Endothelial cell of umbilical vein (primary cell): ENCODE measurements around the gene HSPA12A. TPM values are rescaled to one million over a fixed set of nuclear protein-coding genes. Genes with fewer than 3 reads are reported as not detected.

Experiments used
- BruUV-seq: library from RNA; stranded (reverse); fragments of 400-500 nt; replicated peaks from 2 replicates; lab custom pipeline; 2021; lab: Mats Ljungman, UMichigan
- CTCF ChIA-PET: fragments of 300-600, 350-600 bp; sonication (Branson Sonifier 250); formaldehyde crosslinking; loops from one replicate; lab custom pipeline; 2021; ENCODE audit warnings: antibody characterized with exemption, inconsistent platforms; lab: Charles Lee
- POLR2A ChIA-PET: fragments of 300-600, 350-600 bp; sonication (Branson Sonifier 250); formaldehyde crosslinking; loops from one replicate; lab custom pipeline; 2021; ENCODE audit warnings: antibody characterized with exemption, inconsistent platforms; lab: Charles Lee
- DNase-seq: peaks from one replicate; pipeline ENCODE4 v3.0.0-alpha.2; 2011; ENCODE audit warnings: low read depth, low spot score
- FAIRE-seq: peaks from 2 replicates; lab custom pipeline; 2011; peaks lifted over from hg19 to GRCh38; lab: Jason Lieb, UNC
- H2AFZ ChIP-seq: 2 replicates; pipeline ENCODE4 v1.6.0; 2012; ENCODE audit warnings: low read depth, low read length, control low read depth, inconsistent platforms
- H3K27ac ChIP-seq: 2 replicates; pipeline ENCODE4 v1.5.1; 2011; ENCODE audit warnings: low read depth, mild to moderate bottlenecking, control low read depth, low read length, moderate library complexity; ENCODE audit not compliant: insufficient read depth
- H3K27me3 ChIP-seq, 2 experiments: 2 replicates each; pipeline versions ENCODE4 v1.6.0 to v1.6.1; 2011; ENCODE audit warnings: low read length in 2 of 2, mixed read lengths in 1 of 2; ENCODE audit not compliant: control insufficient read depth in 2 of 2, insufficient read depth in 2 of 2
- H3K36me3 ChIP-seq, 2 experiments: 2 replicates in 1 of 2; 3 replicates in 1 of 2; pipeline ENCODE4 v1.5.1; 2011; ENCODE audit warnings: low read length in 2 of 2, mild to moderate bottlenecking in 1 of 2, moderate library complexity in 1 of 2; ENCODE audit not compliant: control insufficient read depth in 2 of 2, insufficient read depth in 2 of 2; ENCODE audit errors: extremely low read depth in 1 of 2
- H3K4me1 ChIP-seq: 3 replicates; pipeline ENCODE4 v1.5.1; 2011; ENCODE audit warnings: mild to moderate bottlenecking, low read length; ENCODE audit not compliant: control insufficient read depth, insufficient read depth; ENCODE audit errors: extremely low read depth
- H3K4me2 ChIP-seq: 2 replicates; pipeline ENCODE4 v1.6.1; 2011; ENCODE audit warnings: low read length, control low read depth, mixed read lengths; ENCODE audit not compliant: insufficient read depth
- H3K4me3 ChIP-seq, 3 experiments: fragments of 200-600 bp in 1 of 3; sonication (generic), shearing (Covaris generic) in 1 of 3; replicated peaks in 1 of 3; 2 replicates each; pipeline ENCODE4 v1.5.1; 2011 to 2016; ENCODE audit warnings: control low read depth in 3 of 3, low read length in 3 of 3, mild to moderate bottlenecking in 2 of 3, inconsistent platforms in 1 of 3, low read depth in 1 of 3, moderate library complexity in 1 of 3; ENCODE audit not compliant: insufficient read depth in 1 of 3
- H3K79me2 ChIP-seq: 2 replicates; pipeline ENCODE4 v1.6.0; 2012; ENCODE audit warnings: low read length, inconsistent platforms; ENCODE audit not compliant: control insufficient read depth, insufficient read depth
- H3K9ac ChIP-seq: replicated peaks from 2 replicates; pipeline ENCODE3; 2011; ENCODE audit warnings: low read length, control low read depth; ENCODE audit not compliant: insufficient read depth; ENCODE audit errors: extremely low read depth
- H3K9me1 ChIP-seq: replicated peaks from 3 replicates; pipeline ENCODE4 v1.6.0; 2011; ENCODE audit warnings: mild to moderate bottlenecking, low read length; ENCODE audit not compliant: control insufficient read depth, insufficient read depth; ENCODE audit errors: extremely low read depth
- H3K9me3 ChIP-seq: replicated peaks from 2 replicates; pipeline ENCODE4 v1.5.1; 2012; ENCODE audit warnings: low read length, inconsistent platforms; ENCODE audit not compliant: control insufficient read depth, insufficient read depth
- H4K20me1 ChIP-seq: replicated peaks from 2 replicates; pipeline ENCODE3; 2011; ENCODE audit warnings: mild to moderate bottlenecking, low read length; ENCODE audit not compliant: control insufficient read depth, insufficient read depth; ENCODE audit errors: extremely low read depth
- CTCF ChIP-seq, 2 donors: IDR thresholded peaks; 1 replicate in 1 of 2; 2 replicates in 1 of 2; pipeline ENCODE4 v1.5.1; 2011; ENCODE audit warnings: low read length in 2 of 2, mild to moderate bottlenecking in 2 of 2, moderate library complexity in 2 of 2, control low read depth in 1 of 2, inconsistent platforms in 1 of 2, low read depth in 1 of 2; ENCODE audit not compliant: insufficient read depth in 1 of 2; ENCODE audit errors: extremely low read depth in 1 of 2
- EZH2 ChIP-seq: IDR thresholded peaks from 2 replicates; pipeline ENCODE4 v1.6.1; 2012; ENCODE audit warnings: borderline replicate concordance, low read depth, mild to moderate bottlenecking, moderate library complexity, low read length, inconsistent platforms; ENCODE audit not compliant: severe bottlenecking
- FOS ChIP-seq: IDR thresholded peaks from 2 replicates; pipeline ENCODE4 v1.6.1; 2011; ENCODE audit warnings: mild to moderate bottlenecking, low read length, moderate library complexity, borderline replicate concordance; ENCODE audit not compliant: insufficient read depth
- GATA2 ChIP-seq: IDR thresholded peaks from 2 replicates; pipeline ENCODE4 v1.7.0; 2011; ENCODE audit warnings: low read depth, mild to moderate bottlenecking, moderate library complexity, mixed read lengths, low read length; ENCODE audit not compliant: insufficient read length, insufficient read depth
- JUN ChIP-seq: IDR thresholded peaks from 2 replicates; pipeline ENCODE4 v1.6.1; 2011; ENCODE audit warnings: borderline replicate concordance, low read depth; ENCODE audit not compliant: insufficient read length, insufficient read depth
- MAX ChIP-seq: IDR thresholded peaks from 2 replicates; pipeline ENCODE4 v1.6.1; 2011; ENCODE audit not compliant: insufficient read depth, insufficient read length
- MYC ChIP-seq: IDR thresholded peaks from one replicate; pipeline ENCODE4 v1.6.1; 2011; ENCODE audit warnings: mild to moderate bottlenecking, low read depth, low read length
- POLR2A ChIP-seq: IDR thresholded peaks from 2 replicates; pipeline ENCODE4 v1.6.1; 2012; ENCODE audit warnings: low read depth, mild to moderate bottlenecking, control low read depth, low read length
- POLR2AphosphoS5 ChIP-seq: IDR thresholded peaks from 2 replicates; pipeline ENCODE4 v1.6.1; 2012; ENCODE audit warnings: low read depth, mild to moderate bottlenecking, control low read depth, low read length, moderate library complexity; ENCODE audit not compliant: insufficient read depth
- dilution Hi-C: fragments of 300-500 bp; cut with MboI; formaldehyde crosslinking; loops from one replicate; pipeline ENCODE4 v1.15.0; 2019; ENCODE audit warnings: low sequenced_read_pairs; ENCODE audit not compliant: extremely low pct_ligation_motif_present
- intact Hi-C: fragments of 100-400 bp; cut with micrococcal nuclease; formaldehyde crosslinking; loops from one replicate; pipeline ENCODE4 v1.10.0; 2022
- polyA plus RNA-seq, 4 experiments: library from polyadenylated mRNA; depleted of rRNA in 3 of 4; stranded (reverse) in 3 of 4; unstranded in 1 of 4; fragments of >200 nt; gene quantifications; 2 replicates each; pipeline versions ENCODE4 v1.2.1 to v1.2.3, GENCODE V29; 2011 to 2012; ENCODE audit warnings: missing spikeins in 1 of 4
- total RNA-seq: library from RNA; stranded (reverse); gene quantifications from 2 replicates; pipeline ENCODE4 v1.2.3, GENCODE V29; 2021

Gene HSPA12A
- total and polyA plus RNA-seq, 2 donors (not counting 3 experiments of a cell fraction or from before 2014, with no cell fraction given) = 0.22 to 0.29 TPM

GRCh38 chr10:116769368-116769767, 27.0 kb upstream of the HSPA12A start:
- intact Hi-C loops = no loop called here
- Histone ChIP-seq H3K9me1 (no peaks in the 10 kb centered on the region), H3K4me1 (no peaks in the 10 kb centered on the region), H2AFZ (no peak overlapping the region), H3K27me3 (no peaks in the 10 kb centered on the region), H4K20me1 (no peaks in the 10 kb centered on the region), H3K4me3 (no peak overlapping the region), H3K9me3 (no peaks in the 10 kb centered on the region), H3K27ac (no peak overlapping the region), H3K9ac (no peak overlapping the region), H3K36me3 (no peaks in the 10 kb centered on the region), H3K79me2 (no peaks in the 10 kb centered on the region), H3K4me2 (no peak overlapping the region)
- FAIRE-seq (no peak), DNase-seq (no peak)
- no TSS peak for BruUV-seq
- ChIA-PET POLR2A (no interaction called here), CTCF (interaction anchor here (0.8 kb wide), 1 partner anchor 19 kb away, joined by 4 read pairs; no protein-coding TSS in a partner anchor)
- dilution Hi-C loops = no loop called here
- TF ChIP-seq CTCF (IDR thresholded peaks at IDR 0.05; ENCODE audit: extremely low read depth in 1 of 2, insufficient read depth in 1 of 2, low read depth in 1 of 2, low read length in 2 of 2) = no peak
- TF ChIP-seq EZH2 = no peak
- TF ChIP-seq GATA2 = no peak
- no peak for TF ChIP-seq FOS
- TF ChIP-seq POLR2A = no peak
- no peak for TF ChIP-seq POLR2AphosphoS5
- TF ChIP-seq MYC = no peak
- TF ChIP-seq MAX = no peak
- TF ChIP-seq JUN = no peak
